Caco-2 (cell line): ENCODE data around the gene MOK. TPM values are rescaled to one million over a fixed set of nuclear protein-coding genes. Genes with fewer than 3 reads are reported as not detected.

Experiments
- BruUV-seq: library from RNA; stranded (reverse); fragments of 400-500 nt; replicated peaks from 2 replicates; lab custom pipeline; 2021; lab: Mats Ljungman, UMichigan
- CTCF ChIA-PET: fragments of 300-600 bp; sonication (Branson Sonifier 250); formaldehyde crosslinking; loops from one replicate; lab custom pipeline; 2022; ENCODE audit warnings: antibody characterized with exemption; lab: Charles Lee
- POLR2A ChIA-PET: fragments of 300-600 bp; sonication (Branson Sonifier 250); formaldehyde crosslinking; loops from one replicate; lab custom pipeline; 2022; ENCODE audit warnings: antibody characterized with exemption; lab: Charles Lee
- DNase-seq, 2 experiments: peaks; one replicate each; pipeline versions ENCODE4 v3.0.0 to v3.0.0-alpha.2; 2020 to 2022
- H3K27me3 ChIP-seq: replicated peaks from 2 replicates; pipeline ENCODE4 v1.6.0; 2011; ENCODE audit warnings: low read length; ENCODE audit not compliant: control insufficient read depth, insufficient read depth
- H3K36me3 ChIP-seq: 2 replicates; pipeline ENCODE4 v1.5.1; 2011; ENCODE audit warnings: low read length; ENCODE audit not compliant: control insufficient read depth, insufficient read depth
- H3K4me1 ChIP-seq: fragments of 250-450 bp; sonication (Bioruptor Pico); 2 replicates; pipeline ENCODE4 v1.5.1; 2020; ENCODE audit warnings: mild to moderate bottlenecking
- H3K4me3 ChIP-seq: 2 replicates; pipeline ENCODE4 v1.5.1; 2011; ENCODE audit warnings: low read depth, mild to moderate bottlenecking, control low read depth, low read length
- H3K9me3 ChIP-seq: fragments of 250-450 bp; sonication (Bioruptor Pico); 2 replicates; pipeline ENCODE4 v1.5.1; 2020; ENCODE audit warnings: mild to moderate bottlenecking, moderate library complexity
- H3K27ac Mint-ChIP-seq: one replicate; pipeline ENCODE4 v1.8.0; 2022; ENCODE audit warnings: mixed read lengths; ENCODE audit not compliant: unreplicated experiment
- H3K27me3 Mint-ChIP-seq: one replicate; pipeline ENCODE4 v1.8.0; 2022; ENCODE audit warnings: mixed read lengths; ENCODE audit not compliant: insufficient read depth, unreplicated experiment
- H3K36me3 Mint-ChIP-seq: one replicate; pipeline ENCODE4 v1.8.0; 2022; ENCODE audit warnings: mild to moderate bottlenecking, mixed read lengths; ENCODE audit not compliant: insufficient read depth, unreplicated experiment
- H3K4me1 Mint-ChIP-seq: one replicate; pipeline ENCODE4 v1.8.0; 2022; ENCODE audit warnings: low read depth, mixed read lengths; ENCODE audit not compliant: unreplicated experiment
- H3K4me3 Mint-ChIP-seq: one replicate; pipeline ENCODE4 v1.8.0; 2022; ENCODE audit warnings: mild to moderate bottlenecking, moderate library complexity, mixed read lengths; ENCODE audit not compliant: unreplicated experiment
- H3K9me3 Mint-ChIP-seq: one replicate; pipeline ENCODE4 v1.8.0; 2022; ENCODE audit warnings: mixed read lengths; ENCODE audit not compliant: unreplicated experiment
- intact Hi-C: fragments of 100-400 bp; cut with micrococcal nuclease; formaldehyde crosslinking; loops from one replicate; pipeline ENCODE4 v1.10.0; 2022; ENCODE audit not compliant: unreplicated experiment
- total RNA-seq: library from RNA; stranded (reverse); gene quantifications from 2 replicates; pipeline ENCODE4 v1.2.3, GENCODE V29; 2022
- TF ChIP-seq, protein P1 (sequence below), 2 experiments: fragments of 200-600 bp in 1 of 2; IDR thresholded peaks; 1 replicate in 1 of 2; 2 replicates in 1 of 2; pipeline versions ENCODE4 v1.5.1 to v1.8.0; 2011 to 2022; ENCODE audit warnings: antibody characterized with exemption in 1 of 2, control low read depth in 1 of 2, inconsistent platforms in 1 of 2, low read depth in 1 of 2, low read length in 1 of 2, mild to moderate bottlenecking in 1 of 2, moderate library complexity in 1 of 2; ENCODE audit not compliant: insufficient read depth in 1 of 2, severe bottlenecking in 1 of 2, unreplicated experiment in 1 of 2

Gene MOK
- total RNA-seq, 1 experiment from 2014 or later = 1.4 TPM

DNA sequence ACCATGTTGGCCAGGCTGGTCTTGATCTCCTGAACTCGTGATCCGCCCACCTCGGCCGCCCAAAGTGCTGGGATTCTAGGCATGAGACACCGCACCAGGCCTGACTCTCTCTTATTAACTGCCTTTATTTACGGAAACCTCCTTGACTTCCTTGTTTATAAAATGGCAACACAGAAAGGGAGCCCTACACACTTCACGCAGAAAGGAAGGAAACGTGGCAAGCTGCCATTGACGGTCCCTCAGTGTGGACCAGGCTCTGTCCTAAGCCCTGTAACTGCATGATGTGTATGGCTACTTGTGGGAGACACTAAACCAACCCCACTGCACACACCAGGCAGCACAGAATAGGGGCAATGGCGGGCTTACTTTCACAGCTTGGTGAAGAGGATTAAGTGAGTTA, 46.1 kb upstream of the MOK start:
- H3K9me3 ChIP-seq = no peaks in the 10 kb centered on the region
- Mint-ChIP-seq H3K4me3 (no peak overlapping the region), H3K27me3 (no peaks in the 10 kb centered on the region), H3K4me1 (no peaks in the 10 kb centered on the region), H3K27ac (no peak overlapping the region), H3K36me3 (peaks cover 26% of the 10 kb centered on the region), H3K9me3 (no peaks in the 10 kb centered on the region)
- H3K4me3 ChIP-seq = no peak overlapping the region
- TF ChIP-seq, protein P1, sequence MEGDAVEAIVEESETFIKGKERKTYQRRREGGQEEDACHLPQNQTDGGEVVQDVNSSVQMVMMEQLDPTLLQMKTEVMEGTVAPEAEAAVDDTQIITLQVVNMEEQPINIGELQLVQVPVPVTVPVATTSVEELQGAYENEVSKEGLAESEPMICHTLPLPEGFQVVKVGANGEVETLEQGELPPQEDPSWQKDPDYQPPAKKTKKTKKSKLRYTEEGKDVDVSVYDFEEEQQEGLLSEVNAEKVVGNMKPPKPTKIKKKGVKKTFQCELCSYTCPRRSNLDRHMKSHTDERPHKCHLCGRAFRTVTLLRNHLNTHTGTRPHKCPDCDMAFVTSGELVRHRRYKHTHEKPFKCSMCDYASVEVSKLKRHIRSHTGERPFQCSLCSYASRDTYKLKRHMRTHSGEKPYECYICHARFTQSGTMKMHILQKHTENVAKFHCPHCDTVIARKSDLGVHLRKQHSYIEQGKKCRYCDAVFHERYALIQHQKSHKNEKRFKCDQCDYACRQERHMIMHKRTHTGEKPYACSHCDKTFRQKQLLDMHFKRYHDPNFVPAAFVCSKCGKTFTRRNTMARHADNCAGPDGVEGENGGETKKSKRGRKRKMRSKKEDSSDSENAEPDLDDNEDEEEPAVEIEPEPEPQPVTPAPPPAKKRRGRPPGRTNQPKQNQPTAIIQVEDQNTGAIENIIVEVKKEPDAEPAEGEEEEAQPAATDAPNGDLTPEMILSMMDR (IDR thresholded peaks at IDR 0.05; ENCODE audit: insufficient read depth in 1 of 2, low read depth in 1 of 2, low read length in 1 of 2, severe bottlenecking in 1 of 2, unreplicated experiment in 1 of 2) = no peak
- ChIA-PET POLR2A (interaction anchor here (0.6 kb wide), 1 partner anchor 159 kb away, joined by 4 read pairs; no protein-coding TSS in a partner anchor), CTCF (no interaction called here)
- no peaks in the 10 kb centered on the region for H3K4me1 ChIP-seq
- DNase-seq = no peak
- intact Hi-C loops = no loop called here
- no TSS peak for BruUV-seq
- H3K36me3 ChIP-seq = no peaks in the 10 kb centered on the region
- no peaks in the 10 kb centered on the region for H3K27me3 ChIP-seq

DNA sequence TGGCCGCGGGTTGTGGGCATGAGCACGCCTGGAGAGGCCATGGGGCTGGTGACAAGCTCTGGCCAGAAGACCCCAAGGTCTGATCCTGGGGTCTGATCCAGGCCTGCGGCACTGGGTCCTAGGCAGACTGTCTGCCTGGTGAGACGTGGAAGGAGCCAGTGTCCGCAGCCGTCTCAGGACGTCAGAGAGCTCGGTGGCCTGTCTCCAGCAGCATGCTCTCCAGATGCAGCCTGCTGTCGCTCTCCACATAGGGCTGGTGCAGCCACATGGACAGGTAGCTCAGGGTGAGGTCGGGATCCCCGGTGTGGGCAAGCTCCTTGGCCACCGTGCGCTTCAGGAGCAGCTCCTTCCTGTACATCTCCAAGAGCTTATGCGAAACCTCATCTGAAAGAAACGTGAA, 43.4 kb upstream of the MOK start:
- no TSS peak for BruUV-seq
- no peak overlapping the region for H3K4me3 Mint-ChIP-seq
- POLR2A ChIA-PET = no interaction called here

DNA sequence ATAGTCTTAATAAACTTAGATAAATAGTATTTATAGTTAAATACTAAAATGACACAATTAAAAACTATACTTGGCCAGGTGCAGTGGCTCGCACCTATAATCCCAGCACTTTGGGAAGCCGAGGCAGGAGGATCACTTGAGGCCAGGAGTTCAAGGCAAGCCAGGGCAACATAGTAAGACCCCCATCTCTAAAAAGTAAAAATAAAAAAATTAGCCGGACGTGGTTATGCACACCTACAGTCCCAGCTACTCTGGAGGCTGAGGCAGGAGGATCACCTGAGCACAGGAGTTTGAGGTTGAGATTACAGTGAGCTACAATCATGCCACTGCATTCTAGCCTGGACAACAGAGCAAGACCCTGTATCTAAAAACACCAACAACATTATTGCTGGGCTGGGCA, 41.7 kb upstream of the MOK start:
- BruUV-seq = no TSS peak
- no peak for DNase-seq
- CTCF ChIA-PET = no interaction called here

More for the DNA sequence above, 43.4 kb upstream of the MOK start:
- H3K27ac Mint-ChIP-seq = no peak overlapping the region
- TF ChIP-seq, protein P1 (IDR thresholded peaks at IDR 0.05; ENCODE audit: insufficient read depth in 1 of 2, low read depth in 1 of 2, low read length in 1 of 2, severe bottlenecking in 1 of 2, unreplicated experiment in 1 of 2) = no peak
- no peak for DNase-seq
- no peaks in the 10 kb centered on the region for H3K9me3 Mint-ChIP-seq
- no peaks in the 10 kb centered on the region for H3K27me3 Mint-ChIP-seq
- Histone ChIP-seq H3K27me3 (no peaks in the 10 kb centered on the region), H3K4me3 (no peak overlapping the region), H3K4me1 (no peaks in the 10 kb centered on the region), H3K9me3 (no peaks in the 10 kb centered on the region), H3K36me3 (no peaks in the 10 kb centered on the region)
- peaks cover 31% of the 10 kb centered on the region for H3K36me3 Mint-ChIP-seq
- intact Hi-C loops = no loop called here
- CTCF ChIA-PET = no interaction called here
- H3K4me1 Mint-ChIP-seq = no peaks in the 10 kb centered on the region

More for the DNA sequence above, 41.7 kb upstream of the MOK start:
- Histone ChIP-seq H3K36me3 (no peaks in the 10 kb centered on the region), H3K9me3 (no peaks in the 10 kb centered on the region), H3K4me1 (no peaks in the 10 kb centered on the region), H3K4me3 (no peak overlapping the region), H3K27me3 (no peaks in the 10 kb centered on the region)
- Mint-ChIP-seq H3K27me3 (no peaks in the 10 kb centered on the region), H3K27ac (no peak overlapping the region), H3K9me3 (no peaks in the 10 kb centered on the region), H3K36me3 (peaks cover 43% of the 10 kb centered on the region), H3K4me3 (no peak overlapping the region), H3K4me1 (no peaks in the 10 kb centered on the region)
- POLR2A ChIA-PET = no interaction called here
- intact Hi-C loops = no loop called here
- TF ChIP-seq, protein P1 (IDR thresholded peaks at IDR 0.05; ENCODE audit: insufficient read depth in 1 of 2, low read depth in 1 of 2, low read length in 1 of 2, severe bottlenecking in 1 of 2, unreplicated experiment in 1 of 2) = no peak
